Measurements from ENCODE around the gene PHACTR1.

Gene PHACTR1

DNA sequence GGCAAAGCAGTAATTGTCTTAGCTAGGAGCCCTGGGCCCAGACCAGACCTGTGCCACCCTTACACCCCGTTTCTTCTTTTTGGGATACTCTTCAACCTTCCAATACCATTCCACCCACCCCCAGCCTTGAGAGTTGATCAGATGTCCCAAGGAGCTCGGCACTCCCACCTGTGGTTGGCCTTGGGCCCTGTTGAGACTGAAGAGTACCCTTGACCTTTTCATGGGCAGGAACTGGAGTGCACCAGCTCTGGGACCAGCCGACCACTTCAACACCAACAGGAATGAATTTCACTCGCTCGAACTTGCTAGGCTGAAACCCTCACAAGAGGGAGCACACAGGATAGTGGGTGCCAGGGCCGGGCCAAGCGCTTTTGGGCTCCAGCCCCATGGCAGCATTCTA is 273.6 kb downstream of the PHACTR1 start:
- TF ChIP-seq RAD21 (IDR thresholded peaks at IDR 0.05; ENCODE audit: low read depth): no peak
- TF ChIP-seq EP300 (IDR thresholded peaks at IDR 0.05; ENCODE audit: borderline replicate concordance): no peak
- TF ChIP-seq CREB1 (IDR thresholded peaks at IDR 0.05; ENCODE audit: low read depth): no peak
- TF ChIP-seq, protein P1, sequence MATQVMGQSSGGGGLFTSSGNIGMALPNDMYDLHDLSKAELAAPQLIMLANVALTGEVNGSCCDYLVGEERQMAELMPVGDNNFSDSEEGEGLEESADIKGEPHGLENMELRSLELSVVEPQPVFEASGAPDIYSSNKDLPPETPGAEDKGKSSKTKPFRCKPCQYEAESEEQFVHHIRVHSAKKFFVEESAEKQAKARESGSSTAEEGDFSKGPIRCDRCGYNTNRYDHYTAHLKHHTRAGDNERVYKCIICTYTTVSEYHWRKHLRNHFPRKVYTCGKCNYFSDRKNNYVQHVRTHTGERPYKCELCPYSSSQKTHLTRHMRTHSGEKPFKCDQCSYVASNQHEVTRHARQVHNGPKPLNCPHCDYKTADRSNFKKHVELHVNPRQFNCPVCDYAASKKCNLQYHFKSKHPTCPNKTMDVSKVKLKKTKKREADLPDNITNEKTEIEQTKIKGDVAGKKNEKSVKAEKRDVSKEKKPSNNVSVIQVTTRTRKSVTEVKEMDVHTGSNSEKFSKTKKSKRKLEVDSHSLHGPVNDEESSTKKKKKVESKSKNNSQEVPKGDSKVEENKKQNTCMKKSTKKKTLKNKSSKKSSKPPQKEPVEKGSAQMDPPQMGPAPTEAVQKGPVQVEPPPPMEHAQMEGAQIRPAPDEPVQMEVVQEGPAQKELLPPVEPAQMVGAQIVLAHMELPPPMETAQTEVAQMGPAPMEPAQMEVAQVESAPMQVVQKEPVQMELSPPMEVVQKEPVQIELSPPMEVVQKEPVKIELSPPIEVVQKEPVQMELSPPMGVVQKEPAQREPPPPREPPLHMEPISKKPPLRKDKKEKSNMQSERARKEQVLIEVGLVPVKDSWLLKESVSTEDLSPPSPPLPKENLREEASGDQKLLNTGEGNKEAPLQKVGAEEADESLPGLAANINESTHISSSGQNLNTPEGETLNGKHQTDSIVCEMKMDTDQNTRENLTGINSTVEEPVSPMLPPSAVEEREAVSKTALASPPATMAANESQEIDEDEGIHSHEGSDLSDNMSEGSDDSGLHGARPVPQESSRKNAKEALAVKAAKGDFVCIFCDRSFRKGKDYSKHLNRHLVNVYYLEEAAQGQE (IDR thresholded peaks at IDR 0.05; ENCODE audit: low read depth): no peak
- no peak for TF ChIP-seq FOXM1 (IDR thresholded peaks at IDR 0.05; ENCODE audit: borderline replicate concordance, low read depth)
- no peak for TF ChIP-seq TEAD4 (IDR thresholded peaks at IDR 0.05)
- TF ChIP-seq YY1 (IDR thresholded peaks at IDR 0.05; ENCODE audit: low read depth): no peak
- no peak for TF ChIP-seq TAF1 (IDR thresholded peaks at IDR 0.05; ENCODE audit: low read depth)
- TF ChIP-seq, protein P2, sequence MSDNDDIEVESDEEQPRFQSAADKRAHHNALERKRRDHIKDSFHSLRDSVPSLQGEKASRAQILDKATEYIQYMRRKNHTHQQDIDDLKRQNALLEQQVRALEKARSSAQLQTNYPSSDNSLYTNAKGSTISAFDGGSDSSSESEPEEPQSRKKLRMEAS (IDR thresholded peaks at IDR 0.05): no peak
- TF ChIP-seq NFIC (IDR thresholded peaks at IDR 0.05): no peak
- TF ChIP-seq TCF12 (IDR thresholded peaks at IDR 0.05; ENCODE audit: low read depth): no peak
- no peak for TF ChIP-seq CEBPB (IDR thresholded peaks at IDR 0.05)
- TF ChIP-seq, protein P3, sequence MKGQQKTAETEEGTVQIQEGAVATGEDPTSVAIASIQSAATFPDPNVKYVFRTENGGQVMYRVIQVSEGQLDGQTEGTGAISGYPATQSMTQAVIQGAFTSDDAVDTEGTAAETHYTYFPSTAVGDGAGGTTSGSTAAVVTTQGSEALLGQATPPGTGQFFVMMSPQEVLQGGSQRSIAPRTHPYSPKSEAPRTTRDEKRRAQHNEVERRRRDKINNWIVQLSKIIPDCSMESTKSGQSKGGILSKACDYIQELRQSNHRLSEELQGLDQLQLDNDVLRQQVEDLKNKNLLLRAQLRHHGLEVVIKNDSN (IDR thresholded peaks at IDR 0.05): no peak
- TF ChIP-seq EGR1 (IDR thresholded peaks at IDR 0.05): no peak
- TF ChIP-seq ZBTB7A (IDR thresholded peaks at IDR 0.05; ENCODE audit: low read depth): no peak

GRCh38 chr6:12991435-12991834 is 274.9 kb downstream of the PHACTR1 start:
- TF ChIP-seq, protein P1 (IDR thresholded peaks at IDR 0.05; ENCODE audit: low read depth): no peak
- no peak for TF ChIP-seq ZBTB7A (IDR thresholded peaks at IDR 0.05; ENCODE audit: low read depth)
- TF ChIP-seq EGR1 (IDR thresholded peaks at IDR 0.05): no peak
- no peak for TF ChIP-seq YY1 (IDR thresholded peaks at IDR 0.05; ENCODE audit: low read depth)
- TF ChIP-seq TCF12 (IDR thresholded peaks at IDR 0.05; ENCODE audit: low read depth): no peak
- TF ChIP-seq, protein P2 (IDR thresholded peaks at IDR 0.05): no peak
- TF ChIP-seq CEBPB (IDR thresholded peaks at IDR 0.05): no peak
- no peak for TF ChIP-seq RAD21 (IDR thresholded peaks at IDR 0.05; ENCODE audit: low read depth)
- no peak for TF ChIP-seq NFIC (IDR thresholded peaks at IDR 0.05)

DNA sequence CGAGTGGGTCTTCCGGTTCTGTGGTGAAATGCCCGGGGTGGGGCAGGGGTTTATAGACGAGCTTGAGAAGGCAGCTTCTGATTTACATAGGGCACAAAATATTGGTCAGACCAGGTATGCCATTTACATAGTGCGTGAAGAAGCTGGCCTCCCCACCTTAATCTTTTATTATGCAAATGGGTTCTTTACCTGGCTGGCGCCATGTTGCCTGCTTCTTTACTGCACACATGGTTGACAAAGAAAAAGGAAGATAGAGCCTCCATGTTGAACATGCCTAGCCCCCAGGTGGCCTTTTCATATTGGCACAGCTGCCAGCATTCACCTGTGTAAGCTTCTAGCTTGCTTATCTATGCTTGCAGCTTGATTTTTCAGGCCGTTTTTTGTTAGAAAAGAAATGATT is 276.2 kb downstream of the PHACTR1 start:
- TF ChIP-seq EP300 (IDR thresholded peaks at IDR 0.05; ENCODE audit: borderline replicate concordance) (no peak), YY1 (IDR thresholded peaks at IDR 0.05; ENCODE audit: low read depth) (no peak), FOXM1 (IDR thresholded peaks at IDR 0.05; ENCODE audit: borderline replicate concordance, low read depth) (no peak)

GRCh38 chr6:12993283-12993898 is 276.8 kb downstream of the PHACTR1 start:
- no peak for TF ChIP-seq NFIC (IDR thresholded peaks at IDR 0.05)
- TF ChIP-seq CEBPB (IDR thresholded peaks at IDR 0.05): no peak
- TF ChIP-seq, protein P2 (IDR thresholded peaks at IDR 0.05): no peak
- TF ChIP-seq TEAD4 (IDR thresholded peaks at IDR 0.05): no peak
- TF ChIP-seq EP300 (IDR thresholded peaks at IDR 0.05; ENCODE audit: borderline replicate concordance): no peak
- no peak for TF ChIP-seq RAD21 (IDR thresholded peaks at IDR 0.05; ENCODE audit: low read depth)
- TF ChIP-seq CREB1 (IDR thresholded peaks at IDR 0.05; ENCODE audit: low read depth): no peak
- TF ChIP-seq EGR1 (IDR thresholded peaks at IDR 0.05): no peak
- TF ChIP-seq, protein P1 (IDR thresholded peaks at IDR 0.05; ENCODE audit: low read depth): no peak
- no peak for TF ChIP-seq TAF1 (IDR thresholded peaks at IDR 0.05; ENCODE audit: low read depth)
- TF ChIP-seq, protein P3 (IDR thresholded peaks at IDR 0.05): no peak
- no peak for TF ChIP-seq ZBTB7A (IDR thresholded peaks at IDR 0.05; ENCODE audit: low read depth)
- TF ChIP-seq YY1 (IDR thresholded peaks at IDR 0.05; ENCODE audit: low read depth): no peak
- TF ChIP-seq TCF12 (IDR thresholded peaks at IDR 0.05; ENCODE audit: low read depth): no peak
- no peak for TF ChIP-seq FOXM1 (IDR thresholded peaks at IDR 0.05; ENCODE audit: borderline replicate concordance, low read depth)

Data from Ishikawa (cell line).